ENCODE measurements around the gene CDK10.

CDK10 gene

GRCh38 chr16:89738072-89738377 lies 51.5 kb downstream of the CDK10 start:
- TF ChIP-seq REST (IDR thresholded peaks at IDR 0.05; ENCODE audit: insufficient replicate concordance, low read depth), result no peak
- no peak for TF ChIP-seq POLR2AphosphoS5 (IDR thresholded peaks at IDR 0.05; ENCODE audit: low read depth)
- no peak for TF ChIP-seq SPI1 (IDR thresholded peaks at IDR 0.05; ENCODE audit: borderline replicate concordance, low read depth)
- TF ChIP-seq CTCF (IDR thresholded peaks at IDR 0.05; ENCODE audit: insufficient read depth, low read length), result no peak
- TF ChIP-seq GABPA (IDR thresholded peaks at IDR 0.05; ENCODE audit: low read depth), result no peak
- Histone ChIP-seq H3K4me3 (replicated peaks; ENCODE audit: insufficient read depth, low read length) (no peak overlapping the region), H3K27me3 (ENCODE audit: insufficient read depth, poor library complexity, severe bottlenecking) (no peaks in the 10 kb centered on the region), H3K27ac (replicated peaks) (no peak overlapping the region)
- DNase-seq (ENCODE audit: low read depth in 1 of 2, low spot score in 1 of 2), result no peak

GRCh38 chr16:89738538-89739317 lies 52.2 kb downstream of the CDK10 start:
- Histone ChIP-seq H3K27me3 (ENCODE audit: insufficient read depth, poor library complexity, severe bottlenecking) (no peaks in the 10 kb centered on the region), H3K4me3 (replicated peaks; ENCODE audit: insufficient read depth, low read length) (no peak overlapping the region), H3K27ac (replicated peaks) (no peak overlapping the region)
- TF ChIP-seq CTCF (IDR thresholded peaks at IDR 0.05; ENCODE audit: insufficient read depth, low read length) (no peak), REST (IDR thresholded peaks at IDR 0.05; ENCODE audit: insufficient replicate concordance, low read depth) (no peak), GABPA (IDR thresholded peaks at IDR 0.05; ENCODE audit: low read depth) (no peak), SPI1 (IDR thresholded peaks at IDR 0.05; ENCODE audit: borderline replicate concordance, low read depth) (no peak), POLR2AphosphoS5 (IDR thresholded peaks at IDR 0.05; ENCODE audit: low read depth) (no peak; the same call in 1 of the 2 replicates)
- no peak for DNase-seq (ENCODE audit: low read depth in 1 of 2, low spot score in 1 of 2)

GRCh38 chr16:89739383-89739782 lies 52.9 kb downstream of the CDK10 start:
- no peak for DNase-seq (ENCODE audit: low read depth in 1 of 2, low spot score in 1 of 2)
- H3K27ac ChIP-seq (replicated peaks), result no peak overlapping the region
- TF ChIP-seq CTCF (IDR thresholded peaks at IDR 0.05; ENCODE audit: insufficient read depth, low read length), result no peak
- TF ChIP-seq POLR2AphosphoS5 (IDR thresholded peaks at IDR 0.05; ENCODE audit: low read depth), result no peak
- no peak for TF ChIP-seq REST (IDR thresholded peaks at IDR 0.05; ENCODE audit: insufficient replicate concordance, low read depth)
- TF ChIP-seq SPI1 (IDR thresholded peaks at IDR 0.05; ENCODE audit: borderline replicate concordance, low read depth), result no peak
- TF ChIP-seq GABPA (IDR thresholded peaks at IDR 0.05; ENCODE audit: low read depth), result no peak

More at GRCh38 chr16:89739383-89739782, 52.9 kb downstream of the CDK10 start:
- H3K4me3 ChIP-seq (replicated peaks; ENCODE audit: insufficient read depth, low read length), result no peak overlapping the region
- no peaks in the 10 kb centered on the region for H3K27me3 ChIP-seq (ENCODE audit: insufficient read depth, poor library complexity, severe bottlenecking)
